SKM-1 (cell line): ENCODE measurements around the gene CDK2.

Source experiments
- DNase-seq: peaks from one replicate; lab custom pipeline; 2025; ENCODE audit not compliant: unreplicated experiment; lab: John Stamatoyannopoulos, UW

Gene CDK2

GRCh38 chr12:55937981-55938380 is 28.6 kb upstream of the CDK2 start:
- no peak for DNase-seq

- no peak for DNase-seq
Measured at GRCh38 chr12:55938826-55939501, 27.7 kb upstream of the CDK2 start.

- peak; percentile 33 for DNase-seq
Measured at GRCh38 chr12:55940065-55940732, 26.4 kb upstream of the CDK2 start.

GRCh38 chr12:55942055-55942454 is 24.6 kb upstream of the CDK2 start:
- no peak for DNase-seq

- no peak for DNase-seq
Measured at GRCh38 chr12:55942577-55943136, 24.0 kb upstream of the CDK2 start.

- no peak for DNase-seq
Measured at GRCh38 chr12:55946553-55946952, 20.1 kb upstream of the CDK2 start.

- DNase-seq = no peak
Measured at GRCh38 chr12:55955344-55955743, 11.3 kb upstream of the CDK2 start.

- DNase-seq = no peak
Measured at GRCh38 chr12:55955800-55956508, 10.7 kb upstream of the CDK2 start.

GRCh38 chr12:55957106-55957859 is 9.3 kb upstream of the CDK2 start:
- no peak for DNase-seq

GRCh38 chr12:55963760-55964159 is 2.9 kb upstream of the CDK2 start:
- no peak for DNase-seq

GRCh38 chr12:55965240-55965639 is 1.4 kb upstream of the CDK2 start:
- no peak for DNase-seq

GRCh38 chr12:55965941-55966407 is 656 bp upstream of the CDK2 start, which contains the start of gene PMEL:
TSS of gene PMEL (minus strand) at chr12:55966042. CDS start at chr12:55966011, 31 bp downstream.
- no peak for DNase-seq

GRCh38 chr12:55969356-55969755 is 2.7 kb downstream of the CDK2 start:
- no peak for DNase-seq

GRCh38 chr12:55970775-55971174 is 4.1 kb downstream of the CDK2 start:
- no peak for DNase-seq

- no peak for DNase-seq
Measured at GRCh38 chr12:55972042-55972441, 5.4 kb downstream of the CDK2 start.

GRCh38 chr12:55972456-55972855 is 5.8 kb downstream of the CDK2 start:
- no peak for DNase-seq

- no peak for DNase-seq
Measured at GRCh38 chr12:55972911-55973598, 6.4 kb downstream of the CDK2 start.

GRCh38 chr12:55973599-55974307 is 7.1 kb downstream of the CDK2 start, which contains the start of gene RAB5B:
TSS of gene RAB5B (plus strand) at chr12:55974078. CDS start at chr12:55986961, 12,883 bp downstream.
- DNase-seq = peak; percentile 92

GRCh38 chr12:55974308-55974730 is 7.7 kb downstream of the CDK2 start:
- no peak for DNase-seq
